Measurements from ENCODE around the gene CHI3L1. TPM values are rescaled to one million over a fixed set of nuclear protein-coding genes. Genes with fewer than 3 reads are reported as not detected.

Gene CHI3L1
- total and polyA plus RNA-seq, 4 donors: 5.0 to 34.7 (median 15.9) TPM

DNA sequence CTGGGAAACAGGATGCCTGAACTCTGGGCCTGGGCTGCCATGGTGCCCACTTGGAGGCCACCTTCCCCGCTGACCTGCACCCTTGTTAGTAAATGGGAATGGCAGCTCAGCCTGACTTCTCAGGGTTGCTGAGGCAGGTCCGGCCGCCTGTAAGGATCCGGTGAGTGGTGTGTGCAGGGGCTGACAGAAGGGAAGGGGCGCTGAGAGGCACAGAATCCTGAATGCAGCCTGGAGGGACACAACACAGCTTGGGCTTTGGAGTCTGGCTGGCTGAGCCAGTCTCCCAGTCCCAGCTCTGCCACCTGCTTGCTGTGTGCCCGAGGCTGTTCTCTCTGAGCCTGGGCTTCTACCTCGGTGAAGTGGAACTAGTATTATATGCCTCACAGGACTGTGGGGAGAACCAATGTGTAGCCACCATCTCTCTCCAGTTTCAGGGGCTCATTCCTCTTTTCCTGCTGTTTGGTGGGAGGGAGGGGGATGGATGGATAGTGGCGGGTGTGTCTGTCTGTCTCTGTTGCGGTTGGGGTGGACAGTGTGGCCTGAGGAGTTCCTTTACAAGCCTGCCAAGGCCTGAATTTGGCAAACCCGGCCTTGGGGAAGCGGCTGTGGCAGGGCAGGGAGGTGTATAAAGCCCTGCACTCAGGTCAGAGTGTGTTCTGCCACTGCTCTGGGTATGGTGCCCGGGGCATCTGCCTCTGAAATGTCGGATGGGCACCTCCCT, 41.0 kb downstream of the CHI3L1 start:
- Histone ChIP-seq H3K4me3 (ENCODE audit: low read depth in 1 of 3, low read length in 3 of 3) (no peak overlapping the region), H3K9ac (ENCODE audit: low read depth in 1 of 2, low read length in 2 of 2) (no peak overlapping the region), H3K4me1 (ENCODE audit: control insufficient read depth in 4 of 4, insufficient read depth in 4 of 4, low read length in 3 of 4) (no peaks in the 10 kb centered on the region), H3K27ac (ENCODE audit: low read depth in 1 of 2, low read length in 2 of 2) (no peak overlapping the region), H3K27me3 (ENCODE audit: control insufficient read depth in 4 of 4, insufficient read depth in 4 of 4, low read length in 3 of 4) (no peaks in the 10 kb centered on the region), H3K36me3 (ENCODE audit: control insufficient read depth in 4 of 4, insufficient read depth in 3 of 4, low read depth in 1 of 4, low read length in 3 of 4) (no peaks in the 10 kb centered on the region), H3K9me3 (ENCODE audit: control insufficient read depth in 4 of 4, low read length in 3 of 4) (no peaks in the 10 kb centered on the region)
- TF ChIP-seq ZBTB33 (IDR thresholded peaks at IDR 0.05) (no peak), FOXA2 (IDR thresholded peaks at IDR 0.05) (no peak), RAD21 (IDR thresholded peaks at IDR 0.05) (no peak), HNF4G (IDR thresholded peaks at IDR 0.05) (no peak), HNF4A (conservative IDR thresholded peaks at IDR 0.05) (no peak), GABPA (IDR thresholded peaks at IDR 0.05 in 1 of 2, conservative IDR thresholded peaks at IDR 0.05 in 1 of 2) (no peak), EGR1 (IDR thresholded peaks at IDR 0.05; ENCODE audit: low read depth in 2 of 2) (no peak), FOXA1 (IDR thresholded peaks at IDR 0.05) (no peak), CTCF (IDR thresholded peaks at IDR 0.05; ENCODE audit: low read depth, low read length, missing input control) (no peak), YY1 (IDR thresholded peaks at IDR 0.05) (no peak), TAF1 (conservative IDR thresholded peaks at IDR 0.05) (no peak), JUND (IDR thresholded peaks at IDR 0.05) (no peak), SP1 (IDR thresholded peaks at IDR 0.05) (no peak), RXRA (IDR thresholded peaks at IDR 0.05) (no peak), NR2F2 (IDR thresholded peaks at IDR 0.05) (no peak), ATF3 (IDR thresholded peaks at IDR 0.05) (no peak)
- TF ChIP-seq, protein P1, sequence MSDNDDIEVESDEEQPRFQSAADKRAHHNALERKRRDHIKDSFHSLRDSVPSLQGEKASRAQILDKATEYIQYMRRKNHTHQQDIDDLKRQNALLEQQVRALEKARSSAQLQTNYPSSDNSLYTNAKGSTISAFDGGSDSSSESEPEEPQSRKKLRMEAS (IDR thresholded peaks at IDR 0.05): no peak
- TF ChIP-seq, protein P2, sequence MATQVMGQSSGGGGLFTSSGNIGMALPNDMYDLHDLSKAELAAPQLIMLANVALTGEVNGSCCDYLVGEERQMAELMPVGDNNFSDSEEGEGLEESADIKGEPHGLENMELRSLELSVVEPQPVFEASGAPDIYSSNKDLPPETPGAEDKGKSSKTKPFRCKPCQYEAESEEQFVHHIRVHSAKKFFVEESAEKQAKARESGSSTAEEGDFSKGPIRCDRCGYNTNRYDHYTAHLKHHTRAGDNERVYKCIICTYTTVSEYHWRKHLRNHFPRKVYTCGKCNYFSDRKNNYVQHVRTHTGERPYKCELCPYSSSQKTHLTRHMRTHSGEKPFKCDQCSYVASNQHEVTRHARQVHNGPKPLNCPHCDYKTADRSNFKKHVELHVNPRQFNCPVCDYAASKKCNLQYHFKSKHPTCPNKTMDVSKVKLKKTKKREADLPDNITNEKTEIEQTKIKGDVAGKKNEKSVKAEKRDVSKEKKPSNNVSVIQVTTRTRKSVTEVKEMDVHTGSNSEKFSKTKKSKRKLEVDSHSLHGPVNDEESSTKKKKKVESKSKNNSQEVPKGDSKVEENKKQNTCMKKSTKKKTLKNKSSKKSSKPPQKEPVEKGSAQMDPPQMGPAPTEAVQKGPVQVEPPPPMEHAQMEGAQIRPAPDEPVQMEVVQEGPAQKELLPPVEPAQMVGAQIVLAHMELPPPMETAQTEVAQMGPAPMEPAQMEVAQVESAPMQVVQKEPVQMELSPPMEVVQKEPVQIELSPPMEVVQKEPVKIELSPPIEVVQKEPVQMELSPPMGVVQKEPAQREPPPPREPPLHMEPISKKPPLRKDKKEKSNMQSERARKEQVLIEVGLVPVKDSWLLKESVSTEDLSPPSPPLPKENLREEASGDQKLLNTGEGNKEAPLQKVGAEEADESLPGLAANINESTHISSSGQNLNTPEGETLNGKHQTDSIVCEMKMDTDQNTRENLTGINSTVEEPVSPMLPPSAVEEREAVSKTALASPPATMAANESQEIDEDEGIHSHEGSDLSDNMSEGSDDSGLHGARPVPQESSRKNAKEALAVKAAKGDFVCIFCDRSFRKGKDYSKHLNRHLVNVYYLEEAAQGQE (IDR thresholded peaks at IDR 0.05): no peak
- WGBS: 94% methylated on average over 13 of the region's 13 CpGs
- no peak for DNase-seq (ENCODE audit: low spot score)
